ENCODE data around the gene MRPL10. TPM values are rescaled to one million over a fixed set of nuclear protein-coding genes. Genes with fewer than 3 reads are reported as not detected.

Gene MRPL10
- total and polyA plus RNA-seq, 2 of the 8 experiments (the other 6 are each of a cell fraction or from before 2014, with no cell fraction given) = 85.3 to 214 TPM

DNA sequence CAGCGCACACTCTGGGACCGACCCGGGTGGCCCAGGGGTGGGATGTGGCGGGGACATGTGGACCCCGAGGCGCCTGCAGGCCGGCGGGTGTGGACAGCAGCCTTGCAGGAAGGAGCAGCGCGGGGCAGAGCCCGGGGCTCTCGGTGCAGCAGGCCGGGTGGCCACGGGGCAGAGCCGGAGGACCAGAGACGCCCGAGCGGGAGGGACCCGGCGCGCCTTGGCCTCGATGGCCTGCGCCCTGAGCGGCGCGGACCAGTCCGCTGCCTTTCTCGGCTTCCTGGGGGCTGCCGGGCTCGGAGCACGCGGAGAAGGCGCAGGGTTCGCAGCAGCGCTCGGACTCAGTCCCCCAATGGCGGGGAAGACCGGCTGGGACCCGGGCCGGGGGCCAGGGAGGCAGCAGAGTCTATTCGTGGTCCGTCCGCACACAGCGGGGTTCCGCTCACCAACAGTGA lies 53.1 kb downstream of the MRPL10 start:
- Histone ChIP-seq H2BK12ac (ENCODE audit: low read depth, low read length) (no peak overlapping the region), H3K4me2 (ENCODE audit: insufficient read depth in 1 of 2, low read depth in 2 of 2, low read length in 2 of 2) (peak overlapping the region in 1 of 2 experiments; percentile 1; a peak in 1 of 4 replicates), H2AFZ (ENCODE audit: low read length) (no peak overlapping the region), H3K4ac (replicated peaks; ENCODE audit: insufficient read length, low read depth, low read length) (no peak overlapping the region), H3K79me2 (ENCODE audit: control insufficient read depth in 1 of 2, insufficient read depth in 2 of 2, low read length in 2 of 2) (no peaks in the 10 kb centered on the region), H2BK15ac (ENCODE audit: low read length) (no peak overlapping the region), H4K8ac (ENCODE audit: extremely low read depth, insufficient read depth, low read length) (no peak overlapping the region), H3K36me3 (ENCODE audit: control insufficient read depth in 2 of 4, insufficient read depth in 4 of 4, low read length in 3 of 4) (no peaks in the 10 kb centered on the region), H3K9me3 (ENCODE audit: insufficient read depth in 2 of 2, low read depth in 1 of 2, low read length in 1 of 2) (no peaks in the 10 kb centered on the region), H2BK20ac (ENCODE audit: low read length) (no peak overlapping the region), H3K56ac (replicated peaks; ENCODE audit: insufficient read length, low read depth, low read length) (no peak overlapping the region), H3K9ac (replicated peaks in 1 of 4; ENCODE audit: extremely low read depth in 1 of 4, low read depth in 3 of 4, low read length in 3 of 4) (no peak overlapping the region), H3K4me3 (ENCODE audit: extremely low read depth in 1 of 4, insufficient read depth in 2 of 4, low read depth in 3 of 4, low read length in 4 of 4) (peak overlapping the region in 1 of 4 experiments; percentile 25; a peak in 1 of 8 replicates), H3K14ac (ENCODE audit: insufficient read length) (no peak overlapping the region), H2BK120ac (replicated peaks; ENCODE audit: low read depth, low read length) (no peak overlapping the region), H4K91ac (replicated peaks; ENCODE audit: insufficient read length, low read length) (no peak overlapping the region), H3K23me2 (ENCODE audit: low read depth, low read length) (no peaks in the 10 kb centered on the region), H3K18ac (ENCODE audit: extremely low read depth, low read length) (no peak overlapping the region), H3K27ac (ENCODE audit: low read depth, low read length) (no peak overlapping the region), H3K23ac (ENCODE audit: insufficient read length) (no peak overlapping the region), H4K20me1 (replicated peaks in 1 of 2; ENCODE audit: control insufficient read depth in 1 of 2, insufficient read depth in 2 of 2, low read length in 2 of 2) (peaks cover 0 to 2% of the 10 kb centered on the region in 2 experiments), H4K5ac (ENCODE audit: insufficient read length, low read depth, low read length) (no peak overlapping the region), H3K4me1 (replicated peaks in 1 of 4; ENCODE audit: control insufficient read depth in 3 of 4, insufficient read depth in 4 of 4, low read length in 3 of 4) (no peaks in the 10 kb centered on the region), H2BK5ac (ENCODE audit: low read depth, low read length) (no peak overlapping the region), H3K79me1 (ENCODE audit: low read depth, low read length) (no peaks in the 10 kb centered on the region), H3K27me3 (replicated peaks in 1 of 4; ENCODE audit: control insufficient read depth in 3 of 4, extremely low read depth in 1 of 4, insufficient read depth in 3 of 4, low read length in 3 of 4) (peaks cover 0 to 16% (median 10%) of the 10 kb centered on the region in 4 experiments; a peak in 6 of 7 replicates), H2AK5ac (ENCODE audit: low read depth, low read length) (no peak overlapping the region)
- ChIA-PET CTCF (ENCODE audit: partially characterized antibody) (interaction anchor here (0.6 to 8.2 kb wide), 6 partner anchors 17 to 163 kb away, joined by 3 to 57 read pairs (median 4); partner anchors contain the start of gene PNPO), POLR2A (ENCODE audit: partially characterized antibody) (interaction anchor here (1.0 kb wide), 1 partner anchor 29 kb away, joined by 3 read pairs; no protein-coding TSS in a partner anchor)
- TF ChIP-seq, protein P1, sequence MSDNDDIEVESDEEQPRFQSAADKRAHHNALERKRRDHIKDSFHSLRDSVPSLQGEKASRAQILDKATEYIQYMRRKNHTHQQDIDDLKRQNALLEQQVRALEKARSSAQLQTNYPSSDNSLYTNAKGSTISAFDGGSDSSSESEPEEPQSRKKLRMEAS (IDR thresholded peaks at IDR 0.05) = 0 out of 2 replicates have a peak, but pooled peaks have one; percentile 26
- no peak for TF ChIP-seq CHD1 (IDR thresholded peaks at IDR 0.05; ENCODE audit: low read depth, low read length)
- FAIRE-seq (no peak), DNase-seq (ENCODE audit: low read depth in 1 of 2, low spot score in 2 of 2) (no peak)
- 84% methylated on average over 11 of the region's 45 CpGs; no CpG with 5 or more reads in 1 of the 2 experiments for WGBS, 2 experiments (ENCODE audit: extremely low coverage in 1 of 2, insufficient coverage in 1 of 2, insufficient read length in 1 of 2, insufficient replicate concordance in 2 of 2, low coverage in 1 of 2, low lambda C conversion rate in 2 of 2, missing lambda C conversion rate in 1 of 2)

All from H1 (cell line).